Measurements from ENCODE around the gene LYRM2.
A peak's percentile ranks its signal among the peaks of the same experiment; 100 is the strongest.
"Not testable (repeated sequence)": the region's sequence is repeated elsewhere in the genome, so short reads cannot be mapped to it uniquely, and the experiment has no call there.

LYRM2 gene

DNA sequence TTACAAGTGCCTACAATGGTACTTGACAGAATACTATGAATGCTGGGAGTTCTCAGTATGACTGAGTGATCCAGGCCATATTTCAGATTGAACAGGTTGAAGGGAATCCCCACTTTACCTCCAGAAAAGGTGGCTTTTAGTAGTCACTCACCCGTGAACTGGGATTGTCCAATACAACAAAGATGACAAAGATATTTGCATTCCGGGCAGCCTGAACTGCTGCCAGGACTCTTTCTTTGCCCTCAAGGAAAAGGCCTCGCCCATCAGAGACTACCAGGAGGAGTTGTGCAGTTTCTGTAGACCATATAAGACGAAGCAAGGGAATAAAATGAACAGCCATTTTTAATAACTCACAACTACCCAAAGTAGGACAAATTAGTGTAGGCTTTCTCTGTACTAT, 6.3 kb upstream of the LYRM2 start:
- 89 to 96% methylated on average over 2 to 3 of the region's 4 CpGs for WGBS, 2 experiments (ENCODE audit: insufficient coverage in 2 of 2)
- H3K9me3 ChIP-seq (ENCODE audit: control insufficient read depth, low read length): no peaks in the 10 kb centered on the region
- no peaks in the 10 kb centered on the region for H3K4me1 ChIP-seq (ENCODE audit: control insufficient read depth, insufficient read depth, low read length, poor library complexity, severe bottlenecking)
- H3K4me3 ChIP-seq (ENCODE audit: extremely low read depth, insufficient read depth, low read length, poor library complexity, severe bottlenecking): no peak overlapping the region
- no peak overlapping the region for H3K27ac ChIP-seq (ENCODE audit: low read depth, low read length, severe bottlenecking)
- H3K36me3 ChIP-seq (ENCODE audit: control insufficient read depth, insufficient read depth, low read length): peaks cover 78% of the 10 kb centered on the region

DNA sequence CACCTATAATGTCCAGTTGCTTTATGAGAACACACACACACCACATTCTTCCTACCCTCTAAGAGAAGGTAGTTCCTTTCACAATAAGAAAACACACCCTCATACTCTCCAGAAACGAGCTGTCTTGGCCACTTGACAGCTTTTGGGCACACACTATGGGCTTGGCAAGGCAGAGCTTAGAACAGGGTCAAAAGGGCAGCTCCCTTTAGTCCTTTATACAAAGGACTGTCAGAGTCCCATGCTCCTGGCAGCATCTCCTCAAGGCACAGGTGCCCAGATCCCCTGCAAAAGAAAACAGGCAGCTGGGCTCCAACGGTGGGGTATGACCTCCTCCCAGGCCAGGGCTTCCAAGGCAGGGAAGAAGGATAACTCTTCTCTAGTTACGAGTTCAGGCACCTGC, 4.9 kb upstream of the LYRM2 start:
- H3K27ac ChIP-seq (ENCODE audit: low read depth, low read length, severe bottlenecking): no peak overlapping the region
- H3K9me3 ChIP-seq (ENCODE audit: control insufficient read depth, low read length): no peaks in the 10 kb centered on the region
- no peak overlapping the region for H3K4me3 ChIP-seq (ENCODE audit: extremely low read depth, insufficient read depth, low read length, poor library complexity, severe bottlenecking)
- H3K4me1 ChIP-seq (ENCODE audit: control insufficient read depth, insufficient read depth, low read length, poor library complexity, severe bottlenecking): no peaks in the 10 kb centered on the region
- peaks cover 69% of the 10 kb centered on the region for H3K36me3 ChIP-seq (ENCODE audit: control insufficient read depth, insufficient read depth, low read length)
- WGBS, 2 experiments (ENCODE audit: insufficient coverage in 2 of 2): 85 to 90% methylated on average over 2 of the region's 3 CpGs

GRCh38 chr6:89642956-89643355, 4.4 kb upstream of the LYRM2 start:
- WGBS, 2 experiments (ENCODE audit: insufficient coverage in 2 of 2): 87 to 100% methylated on average over 1 to 3 of the region's 3 CpGs
- H3K27ac ChIP-seq (ENCODE audit: low read depth, low read length, severe bottlenecking): no peak overlapping the region
- no peak overlapping the region for H3K4me3 ChIP-seq (ENCODE audit: extremely low read depth, insufficient read depth, low read length, poor library complexity, severe bottlenecking)
- H3K9me3 ChIP-seq (ENCODE audit: control insufficient read depth, low read length): no peaks in the 10 kb centered on the region
- H3K36me3 ChIP-seq (ENCODE audit: control insufficient read depth, insufficient read depth, low read length): peaks cover 65% of the 10 kb centered on the region
- H3K4me1 ChIP-seq (ENCODE audit: control insufficient read depth, insufficient read depth, low read length, poor library complexity, severe bottlenecking): no peaks in the 10 kb centered on the region

DNA sequence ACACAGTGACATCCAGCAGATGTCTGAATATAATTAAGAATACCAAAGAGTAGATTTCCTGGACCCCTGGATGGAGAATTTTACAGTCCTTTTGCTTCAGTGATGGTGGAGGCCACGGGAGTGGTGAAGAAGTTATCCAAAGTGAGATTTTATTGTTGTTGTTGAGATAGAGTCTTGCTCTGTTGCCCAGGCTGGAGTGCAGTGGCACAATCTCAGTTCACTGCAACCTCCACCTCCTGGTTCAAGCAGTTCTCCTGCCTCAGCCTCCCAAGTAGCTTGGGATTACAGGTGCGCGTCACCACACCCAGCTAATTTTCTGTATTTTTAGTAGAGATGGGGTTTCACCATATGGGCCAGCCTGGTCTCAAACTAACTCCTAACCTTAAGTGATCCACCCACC, 3.0 kb upstream of the LYRM2 start:
- not testable (repeated sequence) for H3K4me1 ChIP-seq (ENCODE audit: control insufficient read depth, insufficient read depth, low read length, poor library complexity, severe bottlenecking); H3K4me3 ChIP-seq (ENCODE audit: extremely low read depth, insufficient read depth, low read length, poor library complexity, severe bottlenecking); H3K27ac ChIP-seq (ENCODE audit: low read depth, low read length, severe bottlenecking); H3K9me3 ChIP-seq (ENCODE audit: control insufficient read depth, low read length)
- WGBS, 2 experiments (ENCODE audit: insufficient coverage in 2 of 2): 100% methylated on average over 1 of the region's 3 CpGs; no CpG with 5 or more reads in 1 of the 2 experiments
- peaks cover 57% of the 10 kb centered on the region for H3K36me3 ChIP-seq (ENCODE audit: control insufficient read depth, insufficient read depth, low read length)

DNA sequence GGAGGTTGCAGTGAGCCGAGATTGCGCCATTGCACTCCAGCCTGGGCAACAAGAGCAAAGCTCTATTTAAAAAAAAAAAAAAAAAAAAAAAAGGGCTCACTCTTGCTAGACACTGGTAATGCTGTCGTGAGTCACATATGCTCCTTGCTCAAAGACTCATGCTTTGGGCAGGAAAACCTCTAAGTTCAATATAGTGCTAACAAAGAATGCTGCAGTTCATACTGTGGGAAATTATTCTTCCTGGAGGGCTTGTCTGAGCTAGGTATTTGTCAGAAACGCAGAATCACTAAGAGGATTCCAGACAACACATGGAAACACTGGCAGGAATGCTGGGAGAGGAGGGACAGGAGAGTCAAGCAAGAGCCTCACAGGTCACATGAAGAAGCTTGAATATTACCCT, 2.3 kb upstream of the LYRM2 start:
- no peak overlapping the region for H3K27ac ChIP-seq (ENCODE audit: low read depth, low read length, severe bottlenecking)
- WGBS, 2 experiments (ENCODE audit: insufficient coverage in 2 of 2): 80 to 95% methylated on average over 3 to 4 of the region's 4 CpGs
- no peak overlapping the region for H3K4me3 ChIP-seq (ENCODE audit: extremely low read depth, insufficient read depth, low read length, poor library complexity, severe bottlenecking)
- peaks cover 4% of the 10 kb centered on the region for H3K4me1 ChIP-seq (ENCODE audit: control insufficient read depth, insufficient read depth, low read length, poor library complexity, severe bottlenecking)
- peaks cover 57% of the 10 kb centered on the region for H3K36me3 ChIP-seq (ENCODE audit: control insufficient read depth, insufficient read depth, low read length)
- no peaks in the 10 kb centered on the region for H3K9me3 ChIP-seq (ENCODE audit: control insufficient read depth, low read length)

DNA sequence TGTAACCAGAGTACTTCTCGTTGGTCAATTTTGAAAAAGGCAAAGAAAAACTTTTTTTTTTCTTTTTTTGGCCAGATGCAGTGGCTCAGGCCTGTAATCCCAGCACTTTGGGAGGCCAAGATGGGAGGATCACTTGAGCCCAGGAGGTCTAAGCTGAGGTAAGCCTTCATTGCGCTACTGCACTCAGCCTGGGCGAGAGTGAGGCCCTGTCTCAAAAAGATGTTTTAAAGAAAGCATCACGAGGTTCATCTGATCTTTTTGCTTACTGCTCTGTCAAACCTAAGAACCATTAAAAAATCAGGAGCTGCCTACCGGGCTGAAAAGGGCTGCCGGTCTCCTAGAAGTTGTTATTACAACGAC, 607 bp downstream of the LYRM2 start:
- peak overlapping the region; percentile 69 for H3K4me3 ChIP-seq (ENCODE audit: extremely low read depth, insufficient read depth, low read length, poor library complexity, severe bottlenecking)
- H3K4me1 ChIP-seq (ENCODE audit: control insufficient read depth, insufficient read depth, low read length, poor library complexity, severe bottlenecking): peaks cover 4% of the 10 kb centered on the region
- peaks cover 40% of the 10 kb centered on the region for H3K36me3 ChIP-seq (ENCODE audit: control insufficient read depth, insufficient read depth, low read length)
- peak overlapping the region; percentile 86 for H3K27ac ChIP-seq (ENCODE audit: low read depth, low read length, severe bottlenecking)
- 24 to 29% methylated on average over 7 of the region's 7 CpGs for WGBS, 2 experiments (ENCODE audit: insufficient coverage in 2 of 2)
- no peaks in the 10 kb centered on the region for H3K9me3 ChIP-seq (ENCODE audit: control insufficient read depth, low read length)

- not testable (repeated sequence) for H3K9me3 ChIP-seq (ENCODE audit: control insufficient read depth, low read length); H3K27ac ChIP-seq (ENCODE audit: low read depth, low read length, severe bottlenecking); H3K4me3 ChIP-seq (ENCODE audit: extremely low read depth, insufficient read depth, low read length, poor library complexity, severe bottlenecking); H3K4me1 ChIP-seq (ENCODE audit: control insufficient read depth, insufficient read depth, low read length, poor library complexity, severe bottlenecking)
- peaks cover 27% of the 10 kb centered on the region for H3K36me3 ChIP-seq (ENCODE audit: control insufficient read depth, insufficient read depth, low read length)
- 83% methylated on average over 1 of the region's 3 CpGs; no CpG with 5 or more reads in 1 of the 2 experiments for WGBS, 2 experiments (ENCODE audit: insufficient coverage in 2 of 2)
These were observed 2.1 kb downstream of the LYRM2 start for GRCh38 chr6:89636412-89636811.

DNA sequence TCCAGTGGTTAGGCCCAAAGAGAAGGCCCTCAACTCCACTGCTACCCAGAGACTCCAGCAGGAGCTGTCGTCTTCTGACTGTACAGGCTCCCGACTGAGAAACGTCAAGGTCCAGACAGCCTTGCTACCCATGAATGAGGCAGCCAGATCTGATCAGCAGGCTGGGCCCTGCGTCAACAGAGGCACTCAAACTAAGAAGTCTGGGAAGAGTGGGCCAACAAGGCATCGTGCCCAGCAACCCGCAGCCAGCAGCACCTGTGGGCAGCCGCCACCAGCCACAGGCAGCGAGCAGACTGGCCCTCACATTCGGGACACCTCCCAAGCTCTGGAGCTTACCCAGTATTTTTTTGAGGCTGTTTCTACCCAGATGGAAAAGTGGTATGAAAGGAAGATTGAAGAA, 8.1 kb downstream of the LYRM2 start:
- Histone ChIP-seq H3K9me3 (ENCODE audit: control insufficient read depth, low read length) (no peaks in the 10 kb centered on the region), H3K4me3 (ENCODE audit: extremely low read depth, insufficient read depth, low read length, poor library complexity, severe bottlenecking) (no peak overlapping the region), H3K36me3 (ENCODE audit: control insufficient read depth, insufficient read depth, low read length) (peaks cover 43% of the 10 kb centered on the region), H3K27ac (ENCODE audit: low read depth, low read length, severe bottlenecking) (no peak overlapping the region), H3K4me1 (ENCODE audit: control insufficient read depth, insufficient read depth, low read length, poor library complexity, severe bottlenecking) (no peaks in the 10 kb centered on the region)
- 89 to 90% methylated on average over 9 of the region's 9 CpGs for WGBS, 2 experiments (ENCODE audit: insufficient coverage in 2 of 2)

DNA sequence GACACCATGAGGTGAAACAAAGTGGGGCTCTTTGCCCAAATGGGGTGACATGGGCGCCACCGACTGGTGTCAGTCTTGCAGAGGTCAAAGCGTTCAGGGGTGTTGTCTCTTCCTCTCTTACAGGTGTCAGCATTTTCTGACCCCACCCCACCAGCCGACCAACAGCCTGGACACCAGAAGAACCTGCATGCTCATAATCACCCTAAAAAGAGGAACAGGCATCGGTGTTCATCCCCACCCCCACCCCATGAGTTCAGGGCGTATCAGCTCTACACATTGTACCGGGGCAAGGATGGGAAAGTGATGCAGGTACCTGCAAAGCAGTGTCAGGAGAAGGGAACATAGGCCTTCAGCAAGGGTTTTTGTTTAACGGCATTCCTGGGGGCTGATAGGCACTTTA, 14.8 kb downstream of the LYRM2 start:
- H3K36me3 ChIP-seq (ENCODE audit: control insufficient read depth, insufficient read depth, low read length): peaks cover 34% of the 10 kb centered on the region
- H3K9me3 ChIP-seq (ENCODE audit: control insufficient read depth, low read length): no peaks in the 10 kb centered on the region
- H3K4me1 ChIP-seq (ENCODE audit: control insufficient read depth, insufficient read depth, low read length, poor library complexity, severe bottlenecking): no peaks in the 10 kb centered on the region
- no peak overlapping the region for H3K4me3 ChIP-seq (ENCODE audit: extremely low read depth, insufficient read depth, low read length, poor library complexity, severe bottlenecking)
- 94 to 100% methylated on average over 4 of the region's 8 CpGs for WGBS, 2 experiments (ENCODE audit: insufficient coverage in 2 of 2)
- no peak overlapping the region for H3K27ac ChIP-seq (ENCODE audit: low read depth, low read length, severe bottlenecking)

- Histone ChIP-seq H3K36me3 (ENCODE audit: control insufficient read depth, insufficient read depth, low read length) (peaks cover 9% of the 10 kb centered on the region), H3K4me1 (ENCODE audit: control insufficient read depth, insufficient read depth, low read length, poor library complexity, severe bottlenecking) (no peaks in the 10 kb centered on the region), H3K4me3 (ENCODE audit: extremely low read depth, insufficient read depth, low read length, poor library complexity, severe bottlenecking) (no peak overlapping the region), H3K27ac (ENCODE audit: low read depth, low read length, severe bottlenecking) (no peak overlapping the region), H3K9me3 (ENCODE audit: control insufficient read depth, low read length) (no peaks in the 10 kb centered on the region)
- 90 to 100% methylated on average over 2 to 5 of the region's 6 CpGs for WGBS, 2 experiments (ENCODE audit: insufficient coverage in 2 of 2)
These were observed 19.0 kb downstream of the LYRM2 start for GRCh38 chr6:89619567-89619966.

DNA sequence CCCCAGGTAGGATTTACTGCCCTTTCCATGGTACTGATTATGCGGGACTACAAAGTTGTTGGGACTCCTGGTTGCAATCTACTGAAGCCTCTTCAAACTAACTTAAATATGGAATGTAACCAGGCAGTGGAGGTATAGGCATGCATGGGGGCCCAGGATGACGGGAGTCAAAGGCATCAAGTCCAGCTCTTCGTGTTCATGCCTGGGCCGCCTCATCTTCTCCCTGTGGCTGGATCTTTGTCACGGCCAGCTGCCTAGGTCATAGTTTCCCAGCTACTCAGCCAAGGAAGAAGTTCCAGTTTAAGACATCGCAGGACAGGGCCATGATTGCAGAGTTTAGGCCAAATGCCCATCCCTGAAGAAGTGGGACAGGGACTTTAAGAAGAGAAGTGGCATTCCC, 20.5 kb downstream of the LYRM2 start:
- 84 to 89% methylated on average over 6 of the region's 6 CpGs for WGBS, 2 experiments (ENCODE audit: insufficient coverage in 2 of 2)
- H3K9me3 ChIP-seq (ENCODE audit: control insufficient read depth, low read length): no peaks in the 10 kb centered on the region
- H3K4me1 ChIP-seq (ENCODE audit: control insufficient read depth, insufficient read depth, low read length, poor library complexity, severe bottlenecking): no peaks in the 10 kb centered on the region
- H3K27ac ChIP-seq (ENCODE audit: low read depth, low read length, severe bottlenecking): no peak overlapping the region
- H3K36me3 ChIP-seq (ENCODE audit: control insufficient read depth, insufficient read depth, low read length): peaks cover 3% of the 10 kb centered on the region
- H3K4me3 ChIP-seq (ENCODE audit: extremely low read depth, insufficient read depth, low read length, poor library complexity, severe bottlenecking): no peak overlapping the region

- 98 to 100% methylated on average over 3 to 4 of the region's 5 CpGs for WGBS, 2 experiments (ENCODE audit: insufficient coverage in 2 of 2)
- Histone ChIP-seq H3K27ac (ENCODE audit: low read depth, low read length, severe bottlenecking) (no peak overlapping the region), H3K4me3 (ENCODE audit: extremely low read depth, insufficient read depth, low read length, poor library complexity, severe bottlenecking) (no peak overlapping the region), H3K9me3 (ENCODE audit: control insufficient read depth, low read length) (no peaks in the 10 kb centered on the region), H3K36me3 (ENCODE audit: control insufficient read depth, insufficient read depth, low read length) (peaks cover 3% of the 10 kb centered on the region), H3K4me1 (ENCODE audit: control insufficient read depth, insufficient read depth, low read length, poor library complexity, severe bottlenecking) (peaks cover 6% of the 10 kb centered on the region)
These were observed 22.0 kb downstream of the LYRM2 start for GRCh38 chr6:89616531-89616930.

Data from mesodermal cell (in vitro differentiated cells).